K562 (cell line): Measurements from ENCODE around the gene ATP5F1D. TPM values are rescaled to one million over a fixed set of nuclear protein-coding genes. Genes with fewer than 3 reads are reported as not detected.
A peak's percentile ranks its signal among the peaks of the same experiment; 100 is the strongest.

Experiments
- CCAR2 ChIP-seq: fragments of 200-400 bp; formaldehyde crosslinking; IDR thresholded peaks from 2 replicates; pipeline ENCODE4 v1.6.1; 2017; ENCODE audit warnings: mild to moderate bottlenecking, low read depth, low read length
- DMBX1 ChIP-seq: fragments of 250-450 bp; sonication (Bioruptor Pico); IDR thresholded peaks from 2 replicates; pipeline ENCODE4 v1.8.0; 2022; ENCODE audit warnings: inconsistent platforms, mild to moderate bottlenecking, moderate library complexity, borderline replicate concordance
- E2F1 ChIP-seq: sonication (generic); formaldehyde crosslinking; IDR thresholded peaks from 2 replicates; pipeline ENCODE4 v1.8.1; 2023; ENCODE audit warnings: mild to moderate bottlenecking, missing genetic modification reagents, moderate library complexity
- FIP1L1 ChIP-seq: fragments of 200-400 bp; formaldehyde crosslinking; IDR thresholded peaks from 2 replicates; pipeline ENCODE4 v1.6.1; 2018; ENCODE audit warnings: mild to moderate bottlenecking, low read depth, low read length; ENCODE audit not compliant: poor library complexity, severe bottlenecking
- KAT7 ChIP-seq: sonication (generic); formaldehyde crosslinking; IDR thresholded peaks from 2 replicates; pipeline ENCODE4 v1.8.0; 2022; ENCODE audit warnings: missing genetic modification reagents, mild to moderate bottlenecking, borderline replicate concordance
- KLF13 ChIP-seq: fragments of 450-650 bp; IDR thresholded peaks from 2 replicates; pipeline ENCODE4 v1.6.1; 2016; ENCODE audit warnings: missing genetic modification characterization, low read depth, mild to moderate bottlenecking, missing compliant biosample characterization, moderate library complexity, borderline replicate concordance
- LCOR ChIP-seq: sonication (generic); formaldehyde crosslinking; IDR thresholded peaks from 2 replicates; pipeline ENCODE4 v1.8.0; 2022; ENCODE audit warnings: mild to moderate bottlenecking, missing genetic modification reagents
- NCOA6 ChIP-seq: fragments of 450-650 bp; IDR thresholded peaks from 2 replicates; pipeline ENCODE4 v1.6.1; 2017; ENCODE audit warnings: mild to moderate bottlenecking
- SP1 ChIP-seq: sonication (generic); formaldehyde crosslinking; IDR thresholded peaks from 2 replicates; pipeline ENCODE4 v1.8.1; 2022; ENCODE audit warnings: mild to moderate bottlenecking, missing genetic modification reagents
- TEAD4 ChIP-seq, 2 experiments: sonication (generic) in 1 of 2; formaldehyde crosslinking in 1 of 2; IDR thresholded peaks; 2 replicates each; pipeline versions ENCODE4 v1.6.1 to v1.8.0; 2012 to 2022; ENCODE audit warnings: borderline replicate concordance in 1 of 2, inconsistent platforms in 1 of 2, low read length in 1 of 2, mild to moderate bottlenecking in 1 of 2, missing genetic modification reagents in 1 of 2
- ZHX1 ChIP-seq: fragments of 150-350 bp; conservative IDR thresholded peaks from 2 replicates; pipeline ENCODE4 v1.6.1; 2014; ENCODE audit warnings: low read length
- ZNF165 ChIP-seq: fragments of 250-450 bp; sonication (Bioruptor Pico); IDR thresholded peaks from 2 replicates; pipeline ENCODE4 v1.4.0; 2020; ENCODE audit warnings: borderline replicate concordance
- ZNF586 ChIP-seq: fragments of 450-650 bp; formaldehyde crosslinking; conservative IDR thresholded peaks from 2 replicates; pipeline ENCODE4 v1.4.0; 2020; ENCODE audit warnings: mild to moderate bottlenecking, moderate library complexity
- ZNF592 ChIP-seq: fragments of 450-650 bp; IDR thresholded peaks from 2 replicates; pipeline ENCODE4 v1.6.1; 2017; ENCODE audit warnings: antibody characterized with exemption, mild to moderate bottlenecking
- polyA plus RNA-seq, 8 experiments: library from polyadenylated mRNA; depleted of rRNA in 4 of 8; stranded (reverse) in 5 of 8; unstranded in 3 of 8; fragments of >200 nt; fragmentation: Nextera tagmentation in 2 of 8; fragmentation: Illumina TruSeq in 1 of 8; extraction: Ambion mirVana in 2 of 8; extraction: Trizol in 1 of 8; gene quantifications; 2 replicates each; pipeline versions ENCODE4 v1.2.1 to v1.2.3, GENCODE V29; 2011 to 2014; ENCODE audit warnings: inconsistent platforms in 1 of 8, missing spikeins in 1 of 8
- total RNA-seq, 7 experiments: library from RNA; depleted of rRNA in 6 of 7; stranded (reverse); fragments of >200 nt in 6 of 7; fragmentation: Illumina TruSeq in 2 of 7; extraction: Trizol in 2 of 7; gene quantifications; 2 replicates each; pipeline versions ENCODE4 v1.2.1 to v1.2.3, GENCODE V29; 2011 to 2021; ENCODE audit warnings: low replicate concordance in 1 of 7
- TF ChIP-seq, protein P1 (sequence below): fragments of 250-450 bp; sonication (Bioruptor Pico); IDR thresholded peaks from 2 replicates; pipeline ENCODE4 v1.4.0; 2020; ENCODE audit warnings: borderline replicate concordance

Gene ATP5F1D
- total and polyA plus RNA-seq, 9 of the 15 experiments (the other 6 are each of a cell fraction or from before 2014, with no cell fraction given): 3.9 to 409 (median 36.8) TPM

DNA sequence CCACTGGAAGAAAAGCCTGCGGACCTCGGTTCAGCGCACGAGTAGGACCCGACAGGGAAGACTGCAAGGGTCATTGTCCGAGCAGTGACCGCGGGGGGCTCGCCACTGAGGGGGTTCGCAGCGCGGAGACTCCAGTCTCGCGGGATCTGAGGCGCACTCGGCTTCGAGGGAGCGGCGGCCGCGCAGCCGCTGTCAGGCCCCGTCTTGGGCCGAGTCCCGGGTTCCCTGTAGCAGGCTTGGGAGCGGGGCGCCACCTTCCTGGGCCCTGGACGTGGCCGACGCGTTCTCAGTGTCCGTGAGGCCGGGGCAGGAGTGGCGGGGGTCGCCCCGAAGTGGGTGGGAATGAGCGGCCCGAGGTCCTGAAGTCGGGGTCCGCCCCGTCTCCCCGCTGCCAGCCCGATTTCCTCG, 33.3 kb downstream of the ATP5F1D start (continued):
- TF ChIP-seq ZHX1 (no peak), TEAD4 (IDR thresholded peaks at IDR 0.05; ENCODE audit: low read length) (no peak), TEAD4 (CRISPR knock-in tag; IDR thresholded peaks at IDR 0.05; ENCODE audit: borderline replicate concordance) (no peak), KLF13 (tag) (no peak), FIP1L1 (peak; percentile 68), ZNF586 (CRISPR knock-in tag) (0 out of 2 replicates have a peak, but pooled peaks have one; percentile 3), CCAR2 (no peak), KAT7 (CRISPR knock-in tag) (peak; percentile 76; the same call in 1 of the 2 replicates), NCOA6 (no peak), ZNF165 (CRISPR knock-in tag) (no peak), ZNF592 (peak; percentile 73; the same call in 1 of the 2 replicates), DMBX1 (no peak), SP1 (peak; percentile 12; the same call in 1 of the 2 replicates), LCOR (CRISPR knock-in tag) (peak; percentile 66; the same call in 1 of the 2 replicates), E2F1 (CRISPR knock-in tag) (peak; percentile 58)
- TF ChIP-seq, protein P1, sequence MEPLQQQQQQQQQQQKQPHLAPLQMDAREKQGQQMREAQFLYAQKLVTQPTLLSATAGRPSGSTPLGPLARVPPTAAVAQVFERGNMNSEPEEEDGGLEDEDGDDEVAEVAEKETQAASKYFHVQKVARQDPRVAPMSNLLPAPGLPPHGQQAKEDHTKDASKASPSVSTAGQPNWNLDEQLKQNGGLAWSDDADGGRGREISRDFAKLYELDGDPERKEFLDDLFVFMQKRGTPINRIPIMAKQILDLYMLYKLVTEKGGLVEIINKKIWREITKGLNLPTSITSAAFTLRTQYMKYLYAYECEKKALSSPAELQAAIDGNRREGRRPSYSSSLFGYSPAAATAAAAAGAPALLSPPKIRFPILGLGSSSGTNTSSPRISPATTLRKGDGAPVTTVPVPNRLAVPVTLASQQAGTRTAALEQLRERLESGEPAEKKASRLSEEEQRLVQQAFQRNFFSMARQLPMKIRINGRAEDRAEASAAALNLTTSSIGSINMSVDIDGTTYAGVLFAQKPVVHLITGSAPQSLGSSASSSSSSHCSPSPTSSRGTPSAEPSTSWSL (CRISPR knock-in tag): no peak
